ENCODE results near the gene FGF18. TPM values are rescaled to one million over a fixed set of nuclear protein-coding genes. Genes with fewer than 3 reads are reported as not detected.

The FGF18 gene
- total and polyA plus RNA-seq, 2 donors (not counting 3 experiments of a cell fraction or from before 2014, with no cell fraction given), result 0.04 to 0.27 TPM

- no TSS peak for BruUV-seq (replicated peaks)
These were observed 37.9 kb downstream of the FGF18 start for GRCh38 chr5:171457208-171457981.

More at GRCh38 chr5:171457208-171457981, 37.9 kb downstream of the FGF18 start:
- DNase-seq (ENCODE audit: low read depth, low spot score) (no peak), FAIRE-seq (no peak)
- Histone ChIP-seq H4K20me1 (replicated peaks; ENCODE audit: control insufficient read depth, extremely low read depth, insufficient read depth, low read length) (no peaks in the 10 kb centered on the region), H3K79me2 (ENCODE audit: control insufficient read depth, insufficient read depth, low read length) (no peaks in the 10 kb centered on the region), H3K4me1 (ENCODE audit: control insufficient read depth, extremely low read depth, insufficient read depth, low read length) (no peaks in the 10 kb centered on the region), H3K4me2 (ENCODE audit: insufficient read depth, low read length) (no peak overlapping the region), H3K4me3 (replicated peaks in 1 of 3; ENCODE audit: insufficient read depth in 1 of 3, low read depth in 1 of 3, low read length in 3 of 3) (no peak overlapping the region), H3K27ac (ENCODE audit: insufficient read depth, low read depth, low read length) (no peak overlapping the region), H2AFZ (ENCODE audit: low read depth, low read length) (no peak overlapping the region), H3K9me1 (replicated peaks; ENCODE audit: control insufficient read depth, extremely low read depth, insufficient read depth, low read length) (no peaks in the 10 kb centered on the region), H3K9ac (replicated peaks; ENCODE audit: extremely low read depth, insufficient read depth, low read length) (no peak overlapping the region), H3K27me3 (ENCODE audit: control insufficient read depth in 2 of 2, insufficient read depth in 2 of 2, low read length in 2 of 2) (peaks cover 0 to 2% of the 10 kb centered on the region in 2 experiments), H3K9me3 (replicated peaks; ENCODE audit: control insufficient read depth, insufficient read depth, low read length) (no peaks in the 10 kb centered on the region), H3K36me3 (ENCODE audit: control insufficient read depth in 2 of 2, extremely low read depth in 1 of 2, insufficient read depth in 2 of 2, low read length in 2 of 2) (no peaks in the 10 kb centered on the region)
- ChIA-PET POLR2A (no interaction called here), CTCF (no interaction called here)
- dilution Hi-C loops (cut with MboI; ENCODE audit: extremely low pct_ligation_motif_present, low sequenced_read_pairs), result no loop called here
- no peak for TF ChIP-seq GATA2 (IDR thresholded peaks at IDR 0.05; ENCODE audit: insufficient read depth, insufficient read length, low read depth, low read length)
- TF ChIP-seq MYC (IDR thresholded peaks at IDR 0.05; ENCODE audit: low read depth, low read length), result no peak
- TF ChIP-seq EZH2 (IDR thresholded peaks at IDR 0.05; ENCODE audit: borderline replicate concordance, low read depth, low read length, severe bottlenecking), result no peak
- TF ChIP-seq POLR2A (IDR thresholded peaks at IDR 0.05; ENCODE audit: low read depth, low read length), result no peak
- no peak for TF ChIP-seq MAX (IDR thresholded peaks at IDR 0.05; ENCODE audit: insufficient read depth, insufficient read length)
- TF ChIP-seq POLR2AphosphoS5 (IDR thresholded peaks at IDR 0.05; ENCODE audit: insufficient read depth, low read depth, low read length), result no peak
- no peak for TF ChIP-seq FOS (IDR thresholded peaks at IDR 0.05; ENCODE audit: borderline replicate concordance, insufficient read depth, low read length)
- TF ChIP-seq JUN (IDR thresholded peaks at IDR 0.05; ENCODE audit: borderline replicate concordance, insufficient read depth, insufficient read length, low read depth), result no peak
- TF ChIP-seq CTCF (IDR thresholded peaks at IDR 0.05; ENCODE audit: extremely low read depth in 1 of 2, insufficient read depth in 1 of 2, low read depth in 1 of 2, low read length in 2 of 2), result no peak
- intact Hi-C loops (cut with micrococcal nuclease), result no loop called here

Measured in endothelial cell of umbilical vein (primary cell).